DMS114 treated with DMSO at 0.1 percent for 48 hours (cell line): ENCODE measurements around the gene CBX7.

ENCODE experiments used
- DNase-seq: peaks from one replicate; lab custom pipeline; 2025; ENCODE audit not compliant: unreplicated experiment; lab: John Stamatoyannopoulos, UW

The CBX7 gene

DNA sequence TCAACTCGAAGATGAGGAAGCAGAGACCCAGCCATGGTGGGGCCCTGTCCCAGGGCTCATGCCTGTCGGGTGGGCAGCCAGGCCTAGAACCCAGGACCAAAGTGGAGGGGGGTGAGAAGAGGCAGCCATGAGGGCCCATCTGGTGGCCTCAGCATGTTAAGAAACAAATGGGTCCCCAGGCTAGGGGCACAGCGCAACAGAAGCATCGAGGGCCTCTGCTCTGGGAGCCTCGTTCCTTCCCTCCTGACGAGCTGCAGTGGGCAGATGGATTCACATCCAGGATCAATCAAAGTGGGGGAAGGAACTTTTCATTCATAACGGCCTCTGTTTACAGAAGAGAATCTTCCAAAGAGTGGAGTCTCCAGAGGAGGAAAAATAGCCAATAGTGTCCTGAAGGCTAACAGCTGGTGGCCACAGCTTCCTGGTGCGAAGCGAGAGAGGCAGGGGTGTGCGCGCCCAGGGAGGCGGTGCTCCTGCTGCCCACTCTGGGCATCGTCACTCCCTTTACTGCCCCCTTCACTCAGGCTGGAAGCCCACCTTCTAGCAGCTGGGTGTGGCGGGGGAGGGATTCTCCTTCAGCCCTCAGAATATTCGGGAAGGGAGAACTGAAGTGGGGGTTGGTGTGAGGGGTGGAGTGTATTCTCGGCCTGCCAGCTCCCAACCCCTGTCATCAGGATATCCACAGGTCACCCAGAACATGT, 4.3 kb downstream of the CBX7 start:
- no peak for DNase-seq

DNA sequence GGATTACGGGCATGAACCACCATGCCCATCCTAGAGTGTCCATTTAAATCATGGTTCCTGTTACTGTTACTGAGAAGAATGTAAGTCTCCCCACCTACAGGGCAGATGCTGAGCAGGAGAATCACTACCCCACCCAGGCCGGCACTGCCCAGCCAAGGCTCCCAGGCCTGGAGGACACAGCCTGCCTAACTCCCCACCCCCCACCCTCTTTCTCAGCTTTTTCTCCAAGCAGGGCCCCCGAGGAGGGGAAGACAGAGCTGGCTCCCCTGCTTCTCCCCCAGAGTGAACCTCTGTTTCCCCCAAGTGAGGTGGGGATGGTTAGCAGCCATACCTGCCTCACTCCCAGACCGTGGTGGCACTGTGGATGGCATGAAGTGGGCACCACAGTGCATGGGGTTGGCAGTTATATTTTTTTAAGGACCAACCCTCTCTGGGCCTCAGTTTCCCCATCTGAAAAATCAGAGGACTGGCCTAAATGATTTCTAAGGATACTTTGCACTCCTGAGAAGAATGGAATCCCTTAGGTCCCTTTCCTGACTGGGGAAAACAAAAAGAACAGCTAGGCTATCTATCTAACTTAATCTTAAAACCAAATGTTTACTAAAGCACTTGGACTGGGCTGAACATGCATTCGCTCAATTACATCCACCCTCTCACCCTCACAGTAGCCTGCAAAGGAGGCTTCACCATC, 5.0 kb downstream of the CBX7 start:
- no peak for DNase-seq

DNA sequence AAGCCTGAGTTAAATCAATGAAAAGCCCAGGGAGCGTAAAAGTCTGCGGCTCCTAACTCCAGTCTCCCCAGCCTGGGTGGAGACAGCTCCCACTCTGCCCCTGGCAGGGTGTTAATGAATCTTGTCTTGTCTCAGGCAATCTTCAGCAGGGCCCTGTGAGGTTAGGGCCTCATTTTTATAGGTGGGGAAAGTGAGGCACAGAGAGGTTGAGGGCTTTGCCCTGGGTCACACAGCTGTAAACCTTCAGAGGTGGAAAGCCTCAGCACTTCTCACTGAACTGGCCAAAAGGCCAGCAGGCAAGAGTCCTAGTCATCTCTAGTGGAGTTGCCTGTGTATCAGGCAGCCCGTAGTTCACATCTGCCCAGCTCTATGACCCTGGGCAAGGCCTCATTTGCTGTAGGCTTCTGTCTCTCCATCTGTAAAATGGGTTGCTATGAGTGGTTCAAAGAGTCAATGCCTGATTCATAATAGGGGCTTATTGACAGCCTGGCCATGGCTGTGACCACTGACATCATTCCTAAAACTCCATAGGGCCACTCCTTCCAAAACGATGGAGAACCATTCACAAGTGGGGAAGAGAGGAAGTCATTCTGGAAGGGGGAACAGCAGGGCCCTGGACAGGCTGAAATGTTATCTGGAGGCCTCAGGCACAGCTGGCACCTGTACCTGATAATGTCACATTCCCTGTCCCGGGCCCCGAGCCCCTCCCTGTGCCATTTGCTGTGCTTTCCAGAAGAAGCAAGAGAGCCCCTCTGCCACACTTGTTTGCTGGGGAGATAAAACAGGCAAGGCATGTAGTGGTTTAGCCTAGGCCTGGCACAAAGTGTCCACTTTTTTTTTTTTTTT, 6.0 kb downstream of the CBX7 start:
- DNase-seq, result no peak

DNA sequence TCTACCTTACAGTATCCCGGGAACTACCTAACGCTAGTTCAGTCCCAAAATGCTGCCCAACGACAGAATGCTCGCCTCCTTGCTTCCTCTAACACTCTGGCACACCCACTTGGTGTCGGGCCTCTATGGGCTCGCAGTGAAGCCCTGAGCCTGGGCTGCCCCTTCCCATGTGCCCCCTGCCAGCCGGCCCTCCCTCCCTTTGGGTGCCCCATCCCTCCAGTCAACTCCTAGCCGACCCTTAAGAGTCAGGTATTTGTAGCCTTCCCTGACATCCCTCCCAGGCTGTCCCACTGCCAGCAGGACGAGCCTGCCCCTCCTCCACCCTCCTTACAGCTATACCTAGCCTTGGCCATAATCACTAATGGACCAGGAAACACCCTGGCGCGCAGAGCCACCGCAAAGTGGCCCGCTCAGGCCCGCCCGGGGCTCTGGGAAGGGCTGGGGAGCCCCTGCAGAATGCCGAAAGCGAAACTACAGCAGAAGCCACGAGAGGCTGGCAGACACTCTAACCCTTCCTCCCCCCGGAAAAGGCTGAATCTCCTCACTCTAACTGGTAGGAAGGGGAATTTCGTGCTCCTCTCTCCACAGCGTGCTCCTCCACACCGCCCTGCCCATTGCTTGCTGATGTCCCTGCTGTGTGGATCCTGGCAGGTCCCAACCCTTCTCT, 8.2 kb downstream of the CBX7 start:
- DNase-seq, result no peak

DNA sequence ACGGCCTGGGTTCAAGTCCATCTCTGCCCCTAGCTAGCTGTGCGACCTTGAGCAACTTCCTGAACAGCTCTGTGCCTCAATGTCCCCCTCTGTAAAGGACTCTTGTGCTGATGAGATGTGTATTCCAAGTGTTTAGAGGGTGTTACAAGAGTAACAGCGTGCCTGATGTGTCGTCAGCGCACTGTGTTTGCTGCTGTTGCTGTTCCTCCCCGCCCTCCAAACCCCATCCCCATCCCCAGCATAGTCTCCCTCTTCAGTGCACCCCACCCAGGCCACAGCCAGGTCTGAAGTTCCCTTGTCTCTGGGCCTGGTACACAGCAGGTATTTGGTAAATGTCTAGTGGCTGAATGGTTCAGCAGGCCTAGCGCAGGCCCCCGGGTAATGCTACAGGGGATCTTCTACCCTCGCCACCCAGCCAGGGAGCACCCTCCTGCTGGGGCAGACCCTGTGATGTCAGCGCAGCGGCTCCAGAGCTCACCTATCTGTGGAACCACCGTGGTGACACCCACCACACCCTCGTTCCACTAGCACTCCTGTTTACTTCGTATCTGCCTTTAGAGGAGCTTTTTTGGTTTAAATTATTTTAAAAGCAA, 10.3 kb downstream of the CBX7 start:
- DNase-seq, result no peak

DNA sequence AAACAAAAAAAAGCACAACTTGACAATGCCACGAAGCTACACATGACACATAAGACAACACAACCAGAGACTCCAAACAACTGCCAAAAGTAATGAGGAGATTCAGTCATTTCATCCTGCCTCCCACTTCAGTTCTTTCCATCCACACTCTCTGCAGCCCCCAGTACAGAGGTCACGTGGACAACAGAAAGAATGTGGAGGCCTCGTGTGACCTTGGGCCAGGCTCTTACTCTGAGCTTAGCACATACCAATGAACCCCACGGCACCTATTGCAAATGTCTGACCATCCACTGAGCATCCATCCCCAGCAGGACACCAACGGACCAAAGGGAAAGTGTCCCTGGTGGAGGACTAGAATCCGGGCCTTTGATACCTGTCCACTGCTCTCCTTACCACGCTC, 12.5 kb downstream of the CBX7 start:
- DNase-seq, result no peak

DNA sequence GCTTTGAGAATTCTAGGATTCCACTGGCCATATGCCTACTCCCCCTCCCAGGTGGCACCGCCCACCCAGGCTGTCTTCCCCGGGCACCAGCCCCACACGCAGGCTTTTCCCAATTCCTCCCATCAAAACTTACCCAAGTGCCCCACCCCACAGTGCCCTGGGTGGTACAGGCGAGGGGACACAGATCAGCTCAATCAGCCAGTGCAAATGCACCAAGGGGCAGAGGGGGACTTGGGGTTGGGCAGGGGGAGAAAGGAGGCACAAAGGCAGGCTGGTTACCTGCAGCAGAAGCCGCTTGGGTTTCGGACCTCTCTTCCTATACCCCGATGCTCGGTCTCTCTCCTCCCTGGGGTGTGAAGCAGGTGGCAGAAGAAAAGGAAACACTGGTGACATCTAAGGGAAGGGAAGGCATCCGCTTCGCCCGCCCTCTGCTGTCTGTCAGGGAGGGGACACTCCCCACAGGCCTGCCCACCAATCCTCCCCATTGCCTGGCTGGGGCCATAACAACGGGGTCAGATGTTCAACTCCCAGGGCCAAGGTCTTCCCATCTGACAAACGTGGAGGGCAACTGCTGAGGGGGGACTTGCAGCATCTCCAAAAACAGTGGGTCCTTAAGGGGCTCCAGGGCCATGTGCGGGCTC, 14.0 kb downstream of the CBX7 start:
- DNase-seq, result no peak

DNA sequence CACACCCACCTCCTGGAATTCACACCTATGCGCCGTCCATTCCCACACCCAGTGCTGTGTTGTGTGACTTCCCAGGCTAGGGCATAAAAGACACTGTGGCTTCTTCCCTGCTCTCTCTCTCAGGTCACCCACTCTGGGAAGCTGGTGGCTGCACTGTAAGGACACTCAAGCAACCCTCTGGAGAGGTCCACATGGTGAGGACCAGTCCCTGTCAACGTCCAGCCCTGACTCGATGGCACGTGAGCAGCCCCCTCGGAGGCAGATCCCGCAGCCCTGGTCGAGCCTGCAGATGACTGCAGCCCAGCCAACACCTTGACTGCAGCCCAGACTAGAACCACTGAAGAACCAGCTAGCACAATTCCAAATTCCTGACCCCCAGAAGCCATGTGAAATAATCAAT, 16.2 kb downstream of the CBX7 start:
- DNase-seq, result no peak

DNA sequence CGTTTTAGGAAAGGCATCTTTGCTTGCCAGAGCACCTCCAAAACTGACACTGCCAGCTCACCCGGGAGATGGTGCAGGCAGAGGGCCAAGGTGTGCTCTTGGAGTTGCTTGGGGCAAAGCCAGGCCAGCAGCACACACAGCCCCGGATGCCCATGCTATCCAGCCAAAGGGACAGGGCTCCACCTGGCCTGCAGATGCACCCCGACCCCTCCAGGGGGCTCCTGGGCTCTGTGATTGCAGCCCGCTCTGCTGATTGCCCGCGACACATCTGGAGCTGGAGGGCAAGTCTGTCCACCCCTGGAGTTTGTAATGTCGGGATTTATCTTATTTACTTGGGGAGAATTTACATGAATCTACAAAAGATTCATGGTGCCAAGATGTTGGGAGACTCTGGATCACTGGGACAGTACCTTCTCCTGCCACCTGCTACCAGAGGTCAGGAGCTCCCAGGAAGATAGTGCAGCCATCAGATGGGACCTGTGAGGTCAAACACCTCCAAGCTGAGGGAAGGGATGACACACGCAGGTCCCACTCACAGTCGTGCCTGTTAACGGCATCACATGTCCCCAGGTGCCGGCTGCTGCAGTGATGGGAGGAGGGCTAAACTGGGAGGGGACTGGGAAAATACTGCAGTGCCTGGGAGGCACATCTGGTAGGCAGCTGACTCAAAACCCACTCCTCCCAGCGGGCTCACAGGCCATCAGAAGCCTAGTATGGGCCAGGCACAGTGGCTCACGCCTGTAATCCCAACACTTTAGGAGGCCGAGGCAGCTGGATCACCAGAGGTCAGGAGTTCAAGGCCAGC, 17.2 kb downstream of the CBX7 start:
- no peak for DNase-seq

DNA sequence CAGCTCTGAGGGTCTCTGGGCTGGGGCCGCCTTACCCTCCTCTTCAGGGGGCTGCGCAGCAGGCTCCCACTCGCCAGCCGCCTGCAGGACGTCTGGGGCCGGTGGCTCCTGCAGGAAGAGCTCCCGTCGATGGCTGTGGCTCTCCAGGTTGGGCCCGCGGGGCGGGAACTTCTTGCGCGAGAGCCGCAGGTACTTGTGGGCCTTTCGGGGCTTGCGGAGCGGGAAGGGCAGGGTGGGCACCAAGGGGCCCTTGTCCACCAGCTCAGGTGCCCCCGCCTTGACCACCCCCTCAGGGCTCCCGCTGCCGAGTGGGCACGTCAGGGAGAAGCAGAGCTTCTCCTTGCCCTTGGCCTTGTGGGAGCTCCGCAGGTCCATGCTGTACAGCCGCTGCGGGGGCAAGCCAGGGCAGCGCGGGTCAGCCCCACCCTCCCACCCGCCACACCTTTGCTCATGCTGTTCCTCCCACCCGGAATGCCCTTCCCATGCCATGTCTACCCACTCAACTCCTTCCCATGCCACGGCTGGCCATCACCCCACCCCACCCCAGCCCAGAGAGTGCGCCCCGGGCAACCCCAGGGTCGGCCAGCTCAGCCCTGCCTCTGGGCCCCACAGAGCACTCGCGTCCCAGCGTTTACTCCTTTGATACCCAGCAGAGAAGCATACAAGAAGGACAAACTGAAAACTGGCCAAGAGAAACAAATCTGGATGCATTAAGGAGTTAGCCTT, 18.0 kb downstream of the CBX7 start:
- DNase-seq, result no peak

DNA sequence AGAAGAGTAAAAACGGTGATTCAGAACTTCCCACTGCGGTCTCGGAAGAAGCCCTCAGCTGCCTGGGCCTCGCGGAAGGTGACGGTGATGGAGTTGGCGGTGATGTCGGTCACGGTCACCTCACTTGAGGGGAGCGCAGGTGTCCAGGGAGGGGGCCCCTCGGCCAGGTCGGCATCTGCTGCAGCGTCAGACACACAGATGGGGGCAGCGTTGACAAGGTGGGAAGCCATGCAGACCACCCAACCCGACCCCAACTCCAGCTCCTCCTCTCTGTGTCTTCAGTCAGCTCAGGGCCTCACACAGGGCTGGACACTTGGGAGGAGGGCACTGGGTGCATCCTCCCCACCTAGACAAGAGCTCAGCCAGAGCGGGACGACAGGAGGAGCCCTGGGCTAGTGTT, 18.6 kb downstream of the CBX7 start:
- no peak for DNase-seq

DNA sequence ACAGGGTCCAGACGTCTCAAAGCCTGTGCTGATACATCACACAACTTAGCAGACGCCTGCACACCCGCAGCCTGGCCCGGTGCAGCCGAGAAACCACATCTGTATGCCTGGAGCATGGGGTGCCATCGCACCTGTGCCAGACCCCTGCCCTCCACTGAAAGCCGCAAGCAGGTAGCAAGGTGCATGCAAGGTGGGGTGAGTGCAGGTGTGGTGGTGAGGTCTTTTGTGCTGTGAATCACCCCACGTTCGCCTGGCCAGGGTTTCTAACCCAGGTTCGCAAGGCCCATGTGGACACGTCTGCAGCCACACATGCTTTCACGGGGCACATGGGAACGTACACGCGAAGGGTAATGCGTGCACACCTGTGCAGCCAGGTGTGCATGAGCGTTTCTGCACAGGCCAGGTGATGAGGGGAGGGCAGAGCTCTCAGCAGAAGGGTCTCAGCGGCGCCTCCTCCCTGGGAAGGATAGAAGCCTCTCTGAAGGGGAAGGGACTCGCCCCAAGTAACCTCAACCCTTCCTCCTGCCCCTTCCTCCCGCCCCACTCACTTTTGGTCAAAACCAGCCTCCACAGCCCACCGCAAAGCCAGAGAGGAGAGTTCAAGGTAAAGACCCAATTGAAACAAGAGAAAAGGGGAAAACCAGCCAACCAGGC, 19.5 kb downstream of the CBX7 start:
- DNase-seq, result no peak

DNA sequence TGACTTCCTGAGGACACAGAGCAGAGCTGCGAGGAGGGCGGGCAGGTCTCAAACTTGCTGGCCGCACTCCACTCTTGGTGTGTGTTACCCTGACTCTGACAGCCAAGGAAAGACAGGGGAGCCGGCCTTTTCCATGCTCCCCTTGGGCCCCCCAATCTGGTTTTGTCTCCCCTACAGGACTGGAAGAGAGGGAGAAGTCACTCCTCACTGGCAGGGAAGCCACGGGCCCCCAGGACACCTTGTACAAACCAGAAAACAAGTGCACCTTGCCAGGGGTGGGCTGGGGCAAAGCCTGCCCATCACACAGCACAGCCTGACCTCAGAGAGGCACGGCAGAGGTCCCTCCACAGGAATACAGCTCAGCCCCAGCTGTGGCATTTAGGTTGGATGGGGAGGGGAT, 20.2 kb downstream of the CBX7 start:
- DNase-seq, result no peak

DNA sequence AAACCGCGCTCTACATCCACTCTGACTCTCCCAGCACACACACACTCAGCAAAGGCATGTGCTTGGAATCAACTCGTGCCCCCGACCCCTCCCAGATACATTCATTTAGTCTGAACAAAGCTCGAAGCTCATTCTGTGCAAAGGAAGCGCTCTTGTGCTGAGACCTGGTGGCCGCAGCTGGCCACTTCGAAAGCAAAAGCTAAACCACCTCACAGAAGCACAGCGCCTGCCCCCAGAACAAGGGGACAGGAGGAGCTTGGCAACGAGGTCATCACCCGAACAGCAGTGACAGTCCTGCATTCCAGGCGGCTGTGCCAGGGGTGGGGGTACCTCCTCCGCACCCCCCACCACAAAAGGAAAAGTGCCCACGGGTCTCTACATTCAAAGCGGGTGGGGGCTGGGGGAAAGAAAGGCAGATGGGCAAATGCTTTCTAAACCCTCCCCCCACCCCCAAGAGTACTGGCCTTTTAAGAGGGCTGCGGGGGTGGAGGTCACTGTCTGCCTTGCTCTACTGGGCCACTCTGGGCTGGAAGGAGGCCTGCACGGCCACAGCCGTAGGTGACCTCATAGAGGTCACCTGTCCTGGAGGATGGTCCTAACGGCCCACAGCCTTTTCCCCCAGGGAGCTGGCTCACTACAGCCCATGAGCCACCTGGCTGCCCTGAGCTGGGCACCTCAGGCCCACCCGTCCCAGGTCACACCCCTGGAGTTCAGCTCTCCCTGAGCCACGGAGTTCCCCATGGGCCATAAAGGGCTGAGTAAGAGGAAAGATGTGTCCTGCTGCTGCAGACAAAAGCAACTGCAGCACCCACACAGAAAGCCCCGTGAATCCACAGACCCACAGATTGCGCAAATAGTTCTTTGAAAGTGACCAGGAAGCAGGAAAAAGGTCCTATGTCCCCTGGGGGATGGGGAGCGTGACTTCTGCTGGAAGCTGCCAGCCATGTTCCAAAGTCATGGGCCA, 21.3 kb downstream of the CBX7 start:
- no peak for DNase-seq

DNA sequence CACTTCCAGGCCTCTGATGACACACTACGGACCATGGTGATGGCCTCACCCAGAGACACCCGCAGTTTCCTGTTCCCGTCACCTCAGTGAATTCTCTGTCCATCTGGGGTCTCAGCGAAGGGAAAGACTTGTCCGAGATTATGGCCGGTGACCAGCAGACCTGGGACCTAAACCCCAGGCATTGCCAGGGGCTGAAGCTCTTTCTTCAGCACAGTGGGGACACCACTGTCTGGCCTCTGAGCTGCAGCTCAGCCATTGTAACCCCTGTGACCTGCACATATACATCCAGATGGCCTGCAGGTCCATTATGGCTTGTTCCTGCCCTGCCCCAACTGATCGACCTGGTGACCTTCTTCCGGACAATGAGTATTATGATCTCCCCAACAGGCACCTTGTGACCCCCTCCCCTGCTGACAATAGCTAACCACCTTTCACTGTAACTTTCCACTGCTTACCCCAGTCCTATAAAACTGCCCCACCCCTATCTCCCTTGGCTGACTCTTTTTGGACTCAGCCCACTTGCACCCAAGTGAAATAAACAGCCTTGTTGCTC, 22.3 kb downstream of the CBX7 start:
- DNase-seq, result no peak

DNA sequence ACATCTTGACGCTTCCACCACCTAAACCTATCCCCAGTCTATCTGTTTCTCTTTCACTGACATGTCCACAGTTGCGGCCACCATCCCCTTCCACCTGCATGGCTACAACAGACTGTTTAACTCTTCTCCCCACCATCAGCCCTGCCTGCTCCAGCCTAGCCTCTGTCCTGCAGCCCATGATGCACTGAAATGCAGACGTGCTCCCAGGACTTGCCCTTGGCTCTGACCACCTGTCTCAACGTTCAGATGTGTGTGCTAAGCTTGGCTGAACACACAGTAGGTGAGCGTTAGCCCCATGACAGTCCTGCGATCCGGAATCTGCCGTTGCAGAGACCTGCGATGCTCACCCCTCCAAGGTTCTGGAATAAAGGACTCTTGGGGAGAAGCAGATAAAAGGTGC, 22.7 kb downstream of the CBX7 start:
- no peak for DNase-seq

DNA sequence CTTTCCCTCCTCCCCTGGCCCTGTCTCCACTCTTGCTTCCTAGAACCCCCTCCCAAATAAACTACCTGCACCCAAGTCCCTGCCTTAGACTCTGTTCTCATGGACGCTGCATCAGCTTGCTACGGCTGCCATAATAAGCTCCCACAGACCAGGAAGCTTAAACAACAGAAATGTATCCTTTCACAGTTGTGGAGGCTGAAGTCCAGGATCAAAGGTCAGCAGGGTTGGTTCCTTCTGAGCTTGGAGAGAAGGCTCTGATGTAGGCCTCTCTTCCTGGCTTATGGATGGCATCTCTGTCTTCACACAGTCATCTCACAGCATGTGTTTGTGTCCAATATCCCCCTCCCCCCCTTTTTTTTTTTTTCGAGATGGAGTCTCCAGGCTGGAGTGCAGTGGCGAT, 23.4 kb downstream of the CBX7 start:
- no peak for DNase-seq
